Brain microvascular endothelial cell (primary cell): ENCODE data around the gene C3orf20.

Experiments used
- DNase-seq: peaks from one replicate; pipeline ENCODE4 v3.0.0-alpha.2; 2020
- H3K27ac ChIP-seq: fragments of 250-450 bp; sonication (Bioruptor Pico); 2 replicates; pipeline ENCODE4 v1.5.1; 2020; ENCODE audit warnings: mild to moderate bottlenecking, moderate library complexity
- H3K27me3 ChIP-seq: fragments of 250-450 bp; sonication (Bioruptor Pico); replicated peaks from 2 replicates; pipeline ENCODE4 v1.5.1; 2020; ENCODE audit warnings: mild to moderate bottlenecking
- H3K36me3 ChIP-seq: fragments of 250-450 bp; sonication (Bioruptor Pico); replicated peaks from 2 replicates; pipeline ENCODE4 v1.5.1; 2020; ENCODE audit warnings: mild to moderate bottlenecking
- H3K4me3 ChIP-seq: 2 replicates; pipeline ENCODE4 v1.5.1; 2011; ENCODE audit warnings: low read depth, mild to moderate bottlenecking, control low read depth, low read length, moderate library complexity
- in situ Hi-C: cut with HindIII; loops from 2 replicates; pipeline ENCODE4 v1.10.0; 2017; ENCODE audit warnings: low sequenced_read_pairs, low pct_ligation_motif_present
- TF ChIP-seq, protein P1 (sequence below): IDR thresholded peaks from 2 replicates; pipeline ENCODE4 v1.5.1; 2011; ENCODE audit warnings: low read depth, mild to moderate bottlenecking, moderate library complexity, low read length, control low read depth, inconsistent platforms; ENCODE audit errors: missing control alignments

Gene C3orf20

DNA sequence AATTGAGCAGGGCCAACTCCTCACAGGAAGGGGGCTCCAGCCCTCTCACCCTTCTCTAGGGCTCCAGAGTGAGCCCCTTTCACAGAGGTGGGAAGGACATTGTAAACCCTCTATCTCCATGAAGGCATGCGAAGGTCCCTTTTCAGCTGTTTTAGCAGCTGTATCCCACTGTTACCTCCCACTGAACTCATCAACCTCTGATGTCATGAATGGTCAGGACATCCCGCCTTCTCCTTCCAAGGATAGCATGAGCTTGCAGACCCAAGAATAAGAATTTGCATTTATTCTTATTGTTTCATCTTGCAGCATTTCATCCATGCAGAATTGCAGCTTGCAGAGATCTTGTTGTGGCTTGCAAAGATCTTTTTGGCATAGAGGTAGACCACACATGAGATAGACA lies 119.5 kb downstream of the C3orf20 start:
- H3K27me3 ChIP-seq, result peaks cover 5% of the 10 kb centered on the region
- no peak overlapping the region for H3K27ac ChIP-seq
- DNase-seq, result no peak
- no peak overlapping the region for H3K4me3 ChIP-seq
- no peaks in the 10 kb centered on the region for H3K36me3 ChIP-seq
- in situ Hi-C loops, result no loop called here
- TF ChIP-seq, protein P1, sequence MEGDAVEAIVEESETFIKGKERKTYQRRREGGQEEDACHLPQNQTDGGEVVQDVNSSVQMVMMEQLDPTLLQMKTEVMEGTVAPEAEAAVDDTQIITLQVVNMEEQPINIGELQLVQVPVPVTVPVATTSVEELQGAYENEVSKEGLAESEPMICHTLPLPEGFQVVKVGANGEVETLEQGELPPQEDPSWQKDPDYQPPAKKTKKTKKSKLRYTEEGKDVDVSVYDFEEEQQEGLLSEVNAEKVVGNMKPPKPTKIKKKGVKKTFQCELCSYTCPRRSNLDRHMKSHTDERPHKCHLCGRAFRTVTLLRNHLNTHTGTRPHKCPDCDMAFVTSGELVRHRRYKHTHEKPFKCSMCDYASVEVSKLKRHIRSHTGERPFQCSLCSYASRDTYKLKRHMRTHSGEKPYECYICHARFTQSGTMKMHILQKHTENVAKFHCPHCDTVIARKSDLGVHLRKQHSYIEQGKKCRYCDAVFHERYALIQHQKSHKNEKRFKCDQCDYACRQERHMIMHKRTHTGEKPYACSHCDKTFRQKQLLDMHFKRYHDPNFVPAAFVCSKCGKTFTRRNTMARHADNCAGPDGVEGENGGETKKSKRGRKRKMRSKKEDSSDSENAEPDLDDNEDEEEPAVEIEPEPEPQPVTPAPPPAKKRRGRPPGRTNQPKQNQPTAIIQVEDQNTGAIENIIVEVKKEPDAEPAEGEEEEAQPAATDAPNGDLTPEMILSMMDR, result no peak

DNA sequence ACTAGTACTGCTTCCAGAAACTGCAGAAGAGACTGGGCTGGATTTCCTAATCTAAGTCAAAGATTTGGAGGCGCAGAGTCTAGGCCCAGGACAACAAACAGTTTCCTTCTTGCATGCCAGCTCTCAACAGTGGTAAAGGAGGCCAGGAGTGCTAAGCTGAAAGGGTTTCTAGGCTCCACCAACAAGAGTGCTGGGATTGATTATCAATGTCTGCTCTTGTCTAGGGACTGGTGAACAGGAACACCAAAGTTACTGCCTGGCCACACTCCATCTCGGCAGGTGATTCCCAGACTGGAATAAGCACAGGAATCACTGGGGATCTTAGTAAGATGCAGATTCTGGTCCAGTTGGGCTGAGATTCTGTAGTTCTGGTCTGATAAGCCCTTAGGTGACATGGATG lies 121.1 kb downstream of the C3orf20 start:
- in situ Hi-C loops, result no loop called here
- no peaks in the 10 kb centered on the region for H3K36me3 ChIP-seq
- DNase-seq, result no peak
- no peak overlapping the region for H3K4me3 ChIP-seq
- H3K27me3 ChIP-seq, result peaks cover 5% of the 10 kb centered on the region
- no peak overlapping the region for H3K27ac ChIP-seq
- TF ChIP-seq, protein P1, result no peak

DNA sequence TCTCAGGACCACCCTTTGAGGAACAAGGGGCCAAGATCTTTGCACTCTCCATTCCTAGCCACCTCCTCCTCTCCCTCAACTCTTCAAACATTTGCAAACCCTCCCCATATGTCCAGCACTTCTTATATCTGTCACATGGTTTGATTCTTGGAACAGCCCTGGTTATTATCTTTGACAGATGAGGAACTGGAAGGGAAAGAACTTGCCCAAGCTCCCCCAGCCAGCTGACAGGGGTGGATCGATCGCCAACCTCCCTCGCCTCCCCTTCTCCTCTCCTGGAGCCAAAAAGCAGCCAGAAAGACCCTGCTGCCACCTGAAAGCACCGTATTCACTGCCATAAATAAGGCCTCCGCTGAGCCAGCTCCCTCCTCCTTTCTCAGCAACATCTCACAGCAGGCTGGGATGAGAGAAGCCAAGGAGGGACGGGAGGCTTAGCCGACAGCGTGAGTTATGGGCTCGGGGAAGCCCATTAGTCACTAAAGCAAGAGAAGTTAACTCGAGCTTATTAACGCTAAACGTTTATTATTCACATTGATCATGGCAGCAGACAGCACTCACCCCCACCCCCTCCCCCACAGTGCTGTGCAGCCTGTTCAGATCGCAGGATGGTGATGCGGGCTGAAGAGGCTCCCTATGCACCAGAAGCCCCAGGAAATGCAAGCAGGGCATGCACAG lies 121.6 kb downstream of the C3orf20 start:
- TF ChIP-seq, protein P1, result no peak
- in situ Hi-C loops, result no loop called here
- H3K36me3 ChIP-seq, result no peaks in the 10 kb centered on the region
- no peak for DNase-seq
- H3K27me3 ChIP-seq, result peaks cover 5% of the 10 kb centered on the region
- H3K27ac ChIP-seq, result no peak overlapping the region
- no peak overlapping the region for H3K4me3 ChIP-seq

DNA sequence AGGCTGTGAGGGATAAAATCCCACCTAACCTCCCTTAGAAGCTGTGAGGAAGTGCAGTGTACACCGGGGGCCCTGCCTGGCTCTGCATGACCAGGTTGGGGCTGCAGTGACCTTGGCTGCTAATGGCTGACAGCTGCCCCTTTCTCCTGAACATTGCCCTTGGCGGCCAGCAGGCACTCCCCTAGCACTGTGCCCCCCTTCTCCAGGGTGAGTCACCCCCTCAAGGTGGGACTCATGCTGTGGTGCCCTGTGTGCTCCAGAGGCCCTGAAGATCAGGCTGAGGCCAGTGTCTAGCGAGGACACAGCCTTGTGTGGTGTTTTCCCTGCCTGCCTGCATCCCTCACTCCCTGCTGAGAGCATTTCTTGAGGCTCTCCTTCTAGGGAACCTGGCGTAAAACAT lies 122.8 kb downstream of the C3orf20 start:
- no peaks in the 10 kb centered on the region for H3K36me3 ChIP-seq
- H3K4me3 ChIP-seq, result no peak overlapping the region
- DNase-seq, result no peak
- in situ Hi-C loops, result no loop called here
- peaks cover 5% of the 10 kb centered on the region for H3K27me3 ChIP-seq
- H3K27ac ChIP-seq, result no peak overlapping the region
- TF ChIP-seq, protein P1, result no peak

DNA sequence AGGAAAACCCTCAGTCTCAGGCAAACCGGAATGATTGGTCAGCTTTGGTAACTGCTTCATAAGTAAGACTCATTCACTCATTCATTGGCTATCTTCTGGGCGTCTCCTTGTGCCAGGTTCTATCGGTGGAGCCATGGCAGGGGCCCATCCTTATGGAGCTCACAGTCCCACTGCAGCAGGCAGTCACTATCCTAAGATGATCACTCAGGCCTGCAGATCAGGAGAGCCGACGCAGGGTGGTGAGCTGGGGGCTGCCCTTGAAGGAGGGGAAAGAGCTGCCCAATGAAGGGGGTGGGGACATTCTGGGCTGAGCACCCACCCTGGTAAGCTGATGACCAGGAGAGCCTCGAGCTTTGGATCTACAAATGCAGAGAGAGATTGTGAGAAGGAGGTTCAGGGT lies 123.3 kb downstream of the C3orf20 start:
- H3K36me3 ChIP-seq, result no peaks in the 10 kb centered on the region
- TF ChIP-seq, protein P1, result no peak
- H3K27ac ChIP-seq, result no peak overlapping the region
- no peak overlapping the region for H3K4me3 ChIP-seq
- in situ Hi-C loops, result no loop called here
- no peak for DNase-seq
- peaks cover 5% of the 10 kb centered on the region for H3K27me3 ChIP-seq

DNA sequence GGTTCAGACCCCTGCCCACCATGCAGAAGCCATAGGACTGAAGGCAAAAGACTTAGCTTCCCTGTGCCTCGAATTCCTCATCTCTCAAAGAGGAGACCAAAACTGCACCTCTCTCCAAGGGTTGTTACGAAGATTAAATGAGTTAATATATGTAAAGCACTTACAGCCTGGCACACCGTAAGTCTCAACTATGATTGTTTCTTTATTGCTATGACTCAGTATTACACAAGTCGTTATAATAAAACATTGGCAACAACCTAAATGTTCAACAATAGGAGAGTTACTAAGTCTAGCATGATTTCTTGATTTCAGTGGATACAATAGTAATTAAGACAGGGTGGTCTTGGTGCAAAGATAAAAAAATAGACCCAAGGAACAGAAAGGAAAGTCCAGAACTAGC lies 124.2 kb downstream of the C3orf20 start:
- DNase-seq, result no peak
- Histone ChIP-seq H3K27me3 (peaks cover 5% of the 10 kb centered on the region), H3K4me3 (no peak overlapping the region), H3K27ac (no peak overlapping the region), H3K36me3 (no peaks in the 10 kb centered on the region)
- in situ Hi-C loops, result no loop called here
- TF ChIP-seq, protein P1, result no peak
